ENCODE measurements around the gene SULT1A2.
"Not testable (repeated sequence)": the region's sequence is repeated elsewhere in the genome, so short reads cannot be mapped to it uniquely, and the experiment has no call there.

The SULT1A2 gene

GRCh38 chr16:28554634-28555423, 42.0 kb downstream of the SULT1A2 start:
- DNase-seq: no peak

GRCh38 chr16:28553776-28554633, 42.8 kb downstream of the SULT1A2 start, which contains the start of gene SGF29:
Gene SGF29 (plus strand): TSS chr16:28553920. CDS start chr16:28581070, 27,150 bp downstream.
- peak; percentile 72 to 86 (median 81) for DNase-seq

- DNase-seq: no peak
These were observed 47.5 kb downstream of the SULT1A2 start for GRCh38 chr16:28549301-28549899.

- no peak for DNase-seq
These were observed 48.5 kb downstream of the SULT1A2 start for GRCh38 chr16:28548306-28548802.

- DNase-seq: no peak
These were observed 50.2 kb downstream of the SULT1A2 start for GRCh38 chr16:28546626-28547025.

- DNase-seq: not testable (repeated sequence)
These were observed 50.9 kb downstream of the SULT1A2 start for GRCh38 chr16:28545964-28546363.

GRCh38 chr16:28544998-28545397, 51.9 kb downstream of the SULT1A2 start:
- no peak for DNase-seq

- DNase-seq: no peak
These were observed 53.8 kb downstream of the SULT1A2 start for GRCh38 chr16:28543072-28543471.

- DNase-seq: no peak
These were observed 54.2 kb downstream of the SULT1A2 start for GRCh38 chr16:28542646-28543045.

All from activated CD4-positive, CD25-positive, alpha-beta regulatory T cell (primary cell).